ENCODE data around the gene EEF1G. TPM values are rescaled to one million over a fixed set of nuclear protein-coding genes. Genes with fewer than 3 reads are reported as not detected.

EEF1G gene
- total RNA-seq, 4 donors from 2014 or later = 1,003 to 1,250 (median 1,110) TPM

GRCh38 chr11:62600367-62601121 lies 26.9 kb upstream of the EEF1G start:
- H3K27me3 ChIP-seq = no peaks in the 10 kb centered on the region
- peak overlapping the region; percentile 79 to 99 (median 98) for H3K27ac ChIP-seq
- peak overlapping the region; percentile 79 to 99 (median 85) for H3K4me3 ChIP-seq
- H3K4me1 ChIP-seq = peaks cover 4 to 67% (median 28%) of the 10 kb centered on the region in 4 donors
- no peak for TF ChIP-seq EP300 (IDR thresholded peaks at IDR 0.05)
- TF ChIP-seq CTCF (IDR thresholded peaks at IDR 0.05) = no peak
- no peak for TF ChIP-seq POLR2A (IDR thresholded peaks at IDR 0.05)
- H3K36me3 ChIP-seq = peaks cover 5 to 47% (median 16%) of the 10 kb centered on the region in 3 donors
- H3K9me3 ChIP-seq = no peaks in the 10 kb centered on the region
- no peak for DNase-seq (ENCODE audit: low spot score in 2 of 2)
- 0 to 1% methylated on average over 21 to 24 of the region's 26 CpGs for WGBS, 2 donors

- 30 to 36% methylated on average over 5 of the region's 5 CpGs for WGBS, 2 donors
These were observed 26.2 kb upstream of the EEF1G start for GRCh38 chr11:62599901-62600300.

GRCh38 chr11:62599069-62599696 lies 25.5 kb upstream of the EEF1G start:
- H3K27me3 ChIP-seq = no peaks in the 10 kb centered on the region
- H3K27ac ChIP-seq = peak overlapping the region; percentile 79 to 99 (median 98)
- WGBS, 2 donors = 27 to 29% methylated on average over 6 to 7 of the region's 7 CpGs
- H3K9me3 ChIP-seq = no peaks in the 10 kb centered on the region
- peak overlapping the region in 3 of 4 donors; percentile 79 to 99 (median 85) for H3K4me3 ChIP-seq
- H3K36me3 ChIP-seq = peaks cover 7 to 48% (median 22%) of the 10 kb centered on the region in 3 donors
- H3K4me1 ChIP-seq = peaks cover 4 to 59% (median 28%) of the 10 kb centered on the region in 4 donors
- TF ChIP-seq POLR2A (IDR thresholded peaks at IDR 0.05) (no peak), CTCF (IDR thresholded peaks at IDR 0.05) (peak in 1 of 5 experiments; percentile 33), EP300 (IDR thresholded peaks at IDR 0.05) (peak; percentile 79 to 87)
- peak; percentile 91 to 96 for DNase-seq (ENCODE audit: low spot score in 2 of 2)

More at GRCh38 chr11:62599901-62600300, 26.2 kb upstream of the EEF1G start:
- DNase-seq (ENCODE audit: low spot score in 2 of 2) = no peak
- Histone ChIP-seq H3K4me1 (peaks cover 4 to 61% (median 28%) of the 10 kb centered on the region in 4 donors), H3K27me3 (no peaks in the 10 kb centered on the region), H3K27ac (peak overlapping the region; percentile 79 to 99 (median 98)), H3K9me3 (no peaks in the 10 kb centered on the region), H3K4me3 (peak overlapping the region; percentile 79 to 99 (median 85)), H3K36me3 (peaks cover 5 to 47% (median 21%) of the 10 kb centered on the region in 3 donors)
- TF ChIP-seq EP300 (IDR thresholded peaks at IDR 0.05) (no peak), POLR2A (IDR thresholded peaks at IDR 0.05) (no peak), CTCF (IDR thresholded peaks at IDR 0.05) (no peak)

- Histone ChIP-seq H3K36me3 (peaks cover 8 to 50% (median 22%) of the 10 kb centered on the region in 3 donors), H3K9me3 (no peaks in the 10 kb centered on the region), H3K27me3 (no peaks in the 10 kb centered on the region), H3K27ac (peak overlapping the region in 3 of 4 donors; percentile 95 to 99 (median 97)), H3K4me1 (peaks cover 4 to 70% (median 43%) of the 10 kb centered on the region in 4 donors), H3K4me3 (no peak overlapping the region)
- WGBS, 2 donors = 76 to 89% methylated on average over 8 of the region's 8 CpGs
- no peak for DNase-seq (ENCODE audit: low spot score in 2 of 2)
- TF ChIP-seq EP300 (IDR thresholded peaks at IDR 0.05) (no peak), POLR2A (IDR thresholded peaks at IDR 0.05) (no peak), CTCF (IDR thresholded peaks at IDR 0.05) (no peak)
These were observed 21.4 kb upstream of the EEF1G start for GRCh38 chr11:62595124-62595523.
